OCI-LY3 (cell line): ENCODE measurements around the gene LSM6.

Experiments
- H2AFZ ChIP-seq: fragments of 200-600, 300-600 bp; shearing (Covaris generic); 2 replicates; pipeline ENCODE4 v1.6.0; 2014; ENCODE audit warnings: antibody characterized with exemption, low read depth, low read length
- H3K27ac ChIP-seq: fragments of 200-600, 300-600 bp; sonication (generic); 2 replicates; pipeline ENCODE4 v1.5.1; 2014; ENCODE audit warnings: mild to moderate bottlenecking, low read length, moderate library complexity, mixed read lengths
- H3K27me3 ChIP-seq: fragments of 200-600, 300-600 bp; sonication (generic); 2 replicates; pipeline ENCODE4 v1.6.1; 2014; ENCODE audit warnings: low read depth, low read length, mixed read lengths
- H3K36me3 ChIP-seq: fragments of 200-600, 300-600 bp; sonication (generic); replicated peaks from 2 replicates; pipeline ENCODE3; 2014; ENCODE audit warnings: low read depth, low read length, mixed read lengths
- H3K4me1 ChIP-seq: fragments of 300-600, 200-600 bp; sonication (generic); 2 replicates; pipeline ENCODE4 v1.6.1; 2014; ENCODE audit warnings: low read length, mixed read lengths
- H3K4me2 ChIP-seq: fragments of 200-600, 300-600 bp; sonication (generic); 2 replicates; pipeline ENCODE4 v1.6.1; 2014; ENCODE audit warnings: low read length, mixed read lengths
- H3K4me3 ChIP-seq: fragments of 300-600, 200-600 bp; sonication (generic); 2 replicates; pipeline ENCODE4 v1.5.1; 2014; ENCODE audit warnings: antibody characterized with exemption, mild to moderate bottlenecking, low read length, moderate library complexity
- H3K79me2 ChIP-seq: fragments of 300-600, 200-600 bp; shearing (Covaris generic); 2 replicates; pipeline ENCODE4 v1.6.1; 2014; ENCODE audit warnings: mild to moderate bottlenecking, low read length, mixed read lengths
- H3K9ac ChIP-seq: fragments of 300-600, 200-600 bp; shearing (Covaris generic); 2 replicates; pipeline ENCODE4 v1.6.0; 2014; ENCODE audit warnings: mild to moderate bottlenecking, low read length, moderate library complexity
- H3K9me3 ChIP-seq: fragments of 200-600, 300-600 bp; shearing (Covaris generic); 2 replicates; pipeline ENCODE4 v1.6.1; 2014; ENCODE audit warnings: low read length, mixed read lengths; ENCODE audit not compliant: insufficient read depth
- H4K20me1 ChIP-seq: fragments of 200-600, 300-600 bp; sonication (generic); 2 replicates; pipeline ENCODE4 v1.6.1; 2016; ENCODE audit warnings: low read length, mixed read lengths; ENCODE audit not compliant: insufficient read depth
- CTCF ChIP-seq: fragments of 200-600, 300-600 bp; sonication (generic); IDR thresholded peaks from 2 replicates; pipeline ENCODE4 v1.5.1; 2014; ENCODE audit warnings: antibody characterized with exemption, low read length, low read depth
- EZH2phosphoT487 ChIP-seq: fragments of 200-600 bp; shearing (Covaris generic); IDR thresholded peaks from 2 replicates; pipeline ENCODE4 v1.6.1; 2018; ENCODE audit warnings: antibody characterized with exemption, mixed run types, low read depth

Gene LSM6

GRCh38 chr4:146232131-146232722 is 56.7 kb downstream of the LSM6 start:
- Histone ChIP-seq H4K20me1 (no peaks in the 10 kb centered on the region), H3K27ac (no peak overlapping the region), H3K36me3 (no peaks in the 10 kb centered on the region), H3K9ac (no peak overlapping the region), H3K27me3 (no peaks in the 10 kb centered on the region), H3K4me3 (no peak overlapping the region), H3K4me1 (no peaks in the 10 kb centered on the region), H2AFZ (no peak overlapping the region), H3K4me2 (no peak overlapping the region), H3K79me2 (no peaks in the 10 kb centered on the region), H3K9me3 (no peaks in the 10 kb centered on the region)
- no peak for TF ChIP-seq EZH2phosphoT487
- no peak for TF ChIP-seq CTCF

DNA sequence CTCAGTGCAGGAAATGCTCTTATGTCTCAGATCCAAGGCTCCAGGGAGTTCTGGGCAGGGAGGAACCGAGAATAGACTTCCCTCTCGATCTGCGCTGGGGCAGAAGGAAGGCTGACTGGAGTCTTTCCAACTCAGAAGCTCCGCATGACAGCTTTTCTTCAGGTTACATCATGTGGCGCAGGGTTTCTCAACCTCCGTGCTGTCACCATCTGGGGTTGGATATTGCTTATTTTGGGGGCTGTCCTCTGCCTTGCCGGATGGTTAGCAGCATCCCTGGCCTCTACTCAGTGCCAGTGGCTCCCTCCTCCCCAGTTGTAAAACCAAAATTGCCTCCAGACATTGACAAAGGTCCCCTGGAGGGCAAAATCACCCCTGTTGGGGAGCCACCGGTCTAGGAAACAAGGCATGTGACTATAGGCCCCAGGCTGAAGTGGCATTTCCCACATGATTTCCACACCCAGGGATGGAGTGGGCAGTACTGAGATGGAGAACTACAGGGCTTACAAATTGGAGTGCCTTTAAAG is 60.2 kb downstream of the LSM6 start:
- H2AFZ ChIP-seq = no peak overlapping the region
- no peaks in the 10 kb centered on the region for H3K27me3 ChIP-seq
- H4K20me1 ChIP-seq = no peaks in the 10 kb centered on the region
- no peaks in the 10 kb centered on the region for H3K9me3 ChIP-seq
- H3K4me3 ChIP-seq = no peak overlapping the region
- no peaks in the 10 kb centered on the region for H3K79me2 ChIP-seq
- no peaks in the 10 kb centered on the region for H3K36me3 ChIP-seq
- H3K4me2 ChIP-seq = no peak overlapping the region
- no peak overlapping the region for H3K9ac ChIP-seq
- no peak overlapping the region for H3K27ac ChIP-seq
- no peaks in the 10 kb centered on the region for H3K4me1 ChIP-seq
- no peak for TF ChIP-seq CTCF
- no peak for TF ChIP-seq EZH2phosphoT487

GRCh38 chr4:146236216-146236615 is 60.7 kb downstream of the LSM6 start:
- H3K4me1 ChIP-seq = peaks cover under 1% of the 10 kb centered on the region
- no peaks in the 10 kb centered on the region for H3K9me3 ChIP-seq
- no peak overlapping the region for H3K4me3 ChIP-seq
- no peak overlapping the region for H3K27ac ChIP-seq
- no peak overlapping the region for H2AFZ ChIP-seq
- H3K27me3 ChIP-seq = no peaks in the 10 kb centered on the region
- H3K9ac ChIP-seq = no peak overlapping the region
- no peak overlapping the region for H3K4me2 ChIP-seq
- TF ChIP-seq EZH2phosphoT487 = no peak
- no peak for TF ChIP-seq CTCF
- H3K36me3 ChIP-seq = no peaks in the 10 kb centered on the region
- H4K20me1 ChIP-seq = no peaks in the 10 kb centered on the region
- no peaks in the 10 kb centered on the region for H3K79me2 ChIP-seq

- Histone ChIP-seq H3K36me3 (no peaks in the 10 kb centered on the region), H3K9me3 (no peaks in the 10 kb centered on the region), H3K27me3 (no peaks in the 10 kb centered on the region), H3K27ac (no peak overlapping the region), H3K4me3 (no peak overlapping the region), H3K79me2 (no peaks in the 10 kb centered on the region), H3K4me2 (no peak overlapping the region), H2AFZ (no peak overlapping the region), H3K4me1 (peaks cover 8% of the 10 kb centered on the region), H4K20me1 (no peaks in the 10 kb centered on the region), H3K9ac (no peak overlapping the region)
- no peak for TF ChIP-seq CTCF
- no peak for TF ChIP-seq EZH2phosphoT487
Measured at GRCh38 chr4:146237092-146237491, 61.6 kb downstream of the LSM6 start.
